Mammary epithelial cell (primary cell): ENCODE measurements around the gene RBM10.

Experiments used
- CTCF ChIP-seq, 2 donors: IDR thresholded peaks in 1 of 2; conservative IDR thresholded peaks in 1 of 2; 2 replicates each; pipeline ENCODE4 v1.5.1; 2011 to 2012; ENCODE audit warnings: inconsistent platforms in 2 of 2, low read length in 2 of 2, mild to moderate bottlenecking in 2 of 2, control low read depth in 1 of 2, low read depth in 1 of 2; ENCODE audit not compliant: insufficient read depth in 1 of 2; ENCODE audit errors: extremely low read depth in 1 of 2
- EZH2 ChIP-seq: IDR thresholded peaks from 2 replicates; pipeline ENCODE4 v1.6.1; 2012; ENCODE audit warnings: low read length, inconsistent platforms, borderline replicate concordance

GRCh38 chrX:47184486-47184885, 39.5 kb downstream of the RBM10 start:
- TF ChIP-seq CTCF (conservative IDR thresholded peaks at IDR 0.05 in 1 of 2, IDR thresholded peaks at IDR 0.05 in 1 of 2; ENCODE audit: extremely low read depth in 1 of 2, insufficient read depth in 1 of 2, low read depth in 1 of 2, low read length in 2 of 2) (no peak), EZH2 (no peak)
